Thyroid gland (tissue), 4 donors: ENCODE data around the gene NFIA.

Experiments
- CTCF ChIP-seq, 6 experiments: fragments of 200-600 bp in 3 of 6; fragments of 450-650 bp in 3 of 6; sonication (generic) in 3 of 6; IDR thresholded peaks; one replicate each; pipeline ENCODE4 v1.5.1; 2016 to 2019; ENCODE audit warnings: antibody characterized with exemption in 6 of 6, mild to moderate bottlenecking in 2 of 6, inconsistent platforms in 1 of 6, moderate library complexity in 1 of 6
- POLR2A ChIP-seq, 2 donors: fragments of 450-650 bp; IDR thresholded peaks; one replicate each; pipeline ENCODE4 v1.6.1; 2017; ENCODE audit warnings: antibody characterized with exemption in 2 of 2, mild to moderate bottlenecking in 2 of 2, moderate library complexity in 1 of 2

- TF ChIP-seq POLR2A (IDR thresholded peaks at IDR 0.05), result no peak
- no peak for TF ChIP-seq CTCF (IDR thresholded peaks at IDR 0.05)
Measured at GRCh38 chr1:61277121-61277690, 194.8 kb downstream of the NFIA start.
